ENCODE data around the gene PTPN11.

PTPN11 gene

DNA sequence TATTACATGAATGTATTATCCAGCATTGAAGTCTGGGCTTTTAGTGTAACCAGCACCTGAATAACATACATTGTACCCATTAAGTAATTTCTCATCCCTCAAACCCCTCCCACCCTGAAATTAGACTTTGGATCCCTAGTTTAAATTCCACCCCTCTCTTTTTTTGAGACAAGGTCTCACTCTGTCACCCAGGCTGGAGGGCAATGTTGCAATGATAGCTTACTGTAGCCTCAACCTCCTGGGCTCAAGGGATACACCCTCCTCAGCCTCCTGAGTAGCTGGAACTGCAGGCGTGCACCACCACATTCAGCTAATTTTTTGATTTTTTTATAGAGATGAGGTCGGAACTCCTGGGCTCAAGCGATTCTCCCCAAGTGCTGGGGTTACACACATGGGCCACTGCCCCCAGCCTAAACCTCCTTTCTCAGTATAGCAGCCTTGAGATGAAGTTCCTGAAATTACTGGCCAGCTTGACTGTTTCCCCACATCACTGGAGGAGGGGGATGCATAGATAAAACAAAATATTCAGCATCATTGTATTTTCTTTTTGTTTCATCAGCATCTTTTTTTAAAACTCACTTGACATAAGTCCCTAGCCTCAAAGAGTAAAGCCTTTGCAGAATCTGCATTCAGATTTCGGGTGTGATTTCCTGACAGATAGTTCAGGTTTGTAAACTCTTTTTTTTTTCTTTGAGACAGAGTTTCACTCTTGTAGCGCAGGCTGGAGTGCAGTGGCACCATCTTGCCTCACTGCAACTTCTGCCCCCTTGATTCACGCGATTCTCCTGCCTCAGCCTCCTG lies 7.0 kb downstream of the PTPN11 start:
- no peak overlapping the region for H3K23ac ChIP-seq (ENCODE audit: low read length)
- no peaks in the 10 kb centered on the region for H3K79me1 ChIP-seq (ENCODE audit: low read length)
- no peaks in the 10 kb centered on the region for H3K4me1 ChIP-seq (ENCODE audit: control insufficient read depth in 1 of 2, insufficient read depth in 2 of 2, low read length in 2 of 2)
- no peak overlapping the region for H2AFZ ChIP-seq (ENCODE audit: insufficient read depth, low read length, poor library complexity)
- H3K4me2 ChIP-seq (ENCODE audit: low read length), result no peak overlapping the region
- H3K27ac ChIP-seq (ENCODE audit: low read depth, low read length), result no peak overlapping the region
- no peak overlapping the region for H4K12ac ChIP-seq (ENCODE audit: low read depth, low read length)
- no peak overlapping the region for H2BK5ac ChIP-seq (ENCODE audit: low read depth, low read length, poor library complexity)
- no peak for DNase-seq
- no peak overlapping the region for H3K18ac ChIP-seq (ENCODE audit: low read length)
- H2AK5ac ChIP-seq (ENCODE audit: low read length), result no peak overlapping the region
- H3K4ac ChIP-seq (ENCODE audit: low read depth, low read length), result peak overlapping the region; percentile 90
- no peak overlapping the region for H3K14ac ChIP-seq (ENCODE audit: low read length)
- no peak overlapping the region for H4K8ac ChIP-seq (ENCODE audit: low read depth, low read length)
- H3K36me3 ChIP-seq (ENCODE audit: control insufficient read depth in 1 of 2, insufficient read depth in 2 of 2, low read length in 2 of 2), result peaks cover 0 to 3% of the 10 kb centered on the region in 2 experiments
- no peaks in the 10 kb centered on the region for H3K27me3 ChIP-seq (ENCODE audit: insufficient read depth, low read length)
- WGBS (ENCODE audit: extremely low coverage, insufficient coverage, insufficient read length), result no CpG with 5 or more reads among the region's 7 CpGs
- no peak overlapping the region for H3K4me3 ChIP-seq (ENCODE audit: low read depth, low read length)
- H2BK12ac ChIP-seq (ENCODE audit: low read length), result no peak overlapping the region
- peaks cover 6% of the 10 kb centered on the region for H3K79me2 ChIP-seq (ENCODE audit: control insufficient read depth, insufficient read depth, low read length, poor library complexity)
- no peaks in the 10 kb centered on the region for H3K9me3 ChIP-seq (ENCODE audit: insufficient read depth, low read depth, low read length)
- H3K9ac ChIP-seq (ENCODE audit: low read length), result no peak overlapping the region
- no peak overlapping the region for H2BK120ac ChIP-seq (ENCODE audit: insufficient read depth, low read length, poor library complexity)
- H4K91ac ChIP-seq (ENCODE audit: low read depth, low read length), result no peak overlapping the region

- Histone ChIP-seq H3K27me3 (ENCODE audit: insufficient read depth, low read length) (no peaks in the 10 kb centered on the region), H2AK5ac (ENCODE audit: low read length) (no peak overlapping the region), H3K23ac (ENCODE audit: low read length) (no peak overlapping the region), H3K4ac (ENCODE audit: low read depth, low read length) (peak overlapping the region; percentile 90), H3K4me3 (ENCODE audit: low read depth, low read length) (no peak overlapping the region), H3K27ac (ENCODE audit: low read depth, low read length) (no peak overlapping the region), H3K14ac (ENCODE audit: low read length) (no peak overlapping the region), H2BK120ac (ENCODE audit: insufficient read depth, low read length, poor library complexity) (no peak overlapping the region), H3K79me1 (ENCODE audit: low read length) (no peaks in the 10 kb centered on the region), H3K79me2 (ENCODE audit: control insufficient read depth, insufficient read depth, low read length, poor library complexity) (peaks cover 2% of the 10 kb centered on the region), H4K8ac (ENCODE audit: low read depth, low read length) (no peak overlapping the region), H3K4me2 (ENCODE audit: low read length) (no peak overlapping the region), H3K9ac (ENCODE audit: low read length) (no peak overlapping the region), H4K12ac (ENCODE audit: low read depth, low read length) (no peak overlapping the region), H2BK5ac (ENCODE audit: low read depth, low read length, poor library complexity) (no peak overlapping the region), H3K36me3 (ENCODE audit: control insufficient read depth in 1 of 2, insufficient read depth in 2 of 2, low read length in 2 of 2) (peaks cover 3 to 6% of the 10 kb centered on the region in 2 experiments), H2AFZ (ENCODE audit: insufficient read depth, low read length, poor library complexity) (no peak overlapping the region), H3K9me3 (ENCODE audit: insufficient read depth, low read depth, low read length) (no peaks in the 10 kb centered on the region), H4K91ac (ENCODE audit: low read depth, low read length) (no peak overlapping the region), H3K4me1 (ENCODE audit: control insufficient read depth in 1 of 2, insufficient read depth in 2 of 2, low read length in 2 of 2) (no peaks in the 10 kb centered on the region), H2BK12ac (ENCODE audit: low read length) (no peak overlapping the region), H3K18ac (ENCODE audit: low read length) (no peak overlapping the region)
- WGBS (ENCODE audit: extremely low coverage, insufficient coverage, insufficient read length), result no CpG with 5 or more reads among the region's 2 CpGs
- no peak for DNase-seq
Measured at GRCh38 chr12:112427760-112428159, 9.0 kb downstream of the PTPN11 start.

DNA sequence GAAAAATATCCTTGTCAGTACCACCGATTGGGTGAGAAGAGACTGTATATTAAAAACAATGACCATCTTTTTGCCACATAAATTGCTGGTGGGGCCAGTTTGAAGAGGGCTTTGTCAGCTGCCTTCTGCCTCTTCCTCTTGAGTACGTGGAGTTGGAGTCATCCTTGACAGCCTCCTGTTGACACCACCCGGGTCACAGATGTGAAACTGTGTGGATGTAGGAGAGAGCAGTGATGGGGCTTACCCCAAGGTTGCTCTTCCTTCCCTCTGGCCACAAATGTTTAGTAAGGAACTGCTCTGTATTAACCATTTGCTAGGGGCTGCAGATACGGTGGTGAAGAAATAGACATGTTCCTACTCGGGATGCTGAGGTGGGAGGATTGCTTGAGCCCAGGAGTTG lies 12.2 kb downstream of the PTPN11 start:
- Histone ChIP-seq H3K36me3 (ENCODE audit: control insufficient read depth in 1 of 2, insufficient read depth in 2 of 2, low read length in 2 of 2) (peaks cover 2 to 6% of the 10 kb centered on the region in 2 experiments), H2BK12ac (ENCODE audit: low read length) (no peak overlapping the region), H3K18ac (ENCODE audit: low read length) (no peak overlapping the region), H4K8ac (ENCODE audit: low read depth, low read length) (no peak overlapping the region), H3K23ac (ENCODE audit: low read length) (no peak overlapping the region), H3K14ac (ENCODE audit: low read length) (no peak overlapping the region), H3K4ac (ENCODE audit: low read depth, low read length) (peak overlapping the region; percentile 47), H3K27me3 (ENCODE audit: insufficient read depth, low read length) (no peaks in the 10 kb centered on the region), H2AFZ (ENCODE audit: insufficient read depth, low read length, poor library complexity) (no peak overlapping the region), H2AK5ac (ENCODE audit: low read length) (no peak overlapping the region), H3K79me2 (ENCODE audit: control insufficient read depth, insufficient read depth, low read length, poor library complexity) (peaks cover 1% of the 10 kb centered on the region), H4K12ac (ENCODE audit: low read depth, low read length) (no peak overlapping the region), H3K9ac (ENCODE audit: low read length) (no peak overlapping the region), H4K91ac (ENCODE audit: low read depth, low read length) (no peak overlapping the region), H2BK120ac (ENCODE audit: insufficient read depth, low read length, poor library complexity) (no peak overlapping the region), H3K9me3 (ENCODE audit: insufficient read depth, low read depth, low read length) (no peaks in the 10 kb centered on the region), H3K27ac (ENCODE audit: low read depth, low read length) (no peak overlapping the region), H3K4me3 (ENCODE audit: low read depth, low read length) (no peak overlapping the region), H3K4me2 (ENCODE audit: low read length) (no peak overlapping the region), H3K4me1 (ENCODE audit: control insufficient read depth in 1 of 2, insufficient read depth in 2 of 2, low read length in 2 of 2) (no peaks in the 10 kb centered on the region), H3K79me1 (ENCODE audit: low read length) (no peaks in the 10 kb centered on the region), H2BK5ac (ENCODE audit: low read depth, low read length, poor library complexity) (no peak overlapping the region)
- no CpG with 5 or more reads among the region's 5 CpGs for WGBS (ENCODE audit: extremely low coverage, insufficient coverage, insufficient read length)
- no peak for DNase-seq

DNA sequence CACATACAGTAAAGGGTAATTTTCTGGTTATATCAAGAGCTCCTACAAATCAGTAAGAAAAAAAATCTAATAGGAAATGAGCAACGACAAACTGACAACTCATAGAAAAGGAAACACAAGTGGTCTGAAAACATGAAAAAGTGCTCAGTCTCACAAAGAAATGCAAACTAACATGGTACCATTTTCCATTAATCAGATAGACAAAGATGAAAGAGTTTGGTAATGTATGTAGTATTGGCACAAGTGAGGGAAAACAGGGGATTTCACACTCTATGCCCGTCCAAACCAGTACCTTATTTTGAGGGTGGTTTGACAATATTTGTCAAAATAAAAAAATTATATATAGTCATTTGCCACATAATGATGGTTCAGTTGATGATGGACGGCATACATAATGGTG lies 13.2 kb downstream of the PTPN11 start:
- no peak overlapping the region for H3K9ac ChIP-seq (ENCODE audit: low read length)
- H3K36me3 ChIP-seq (ENCODE audit: control insufficient read depth in 1 of 2, insufficient read depth in 2 of 2, low read length in 2 of 2), result peaks cover 2 to 6% of the 10 kb centered on the region in 2 experiments
- H3K79me2 ChIP-seq (ENCODE audit: control insufficient read depth, insufficient read depth, low read length, poor library complexity), result peaks cover 1% of the 10 kb centered on the region
- H4K91ac ChIP-seq (ENCODE audit: low read depth, low read length), result no peak overlapping the region
- no peak overlapping the region for H3K23ac ChIP-seq (ENCODE audit: low read length)
- H3K27me3 ChIP-seq (ENCODE audit: insufficient read depth, low read length), result no peaks in the 10 kb centered on the region
- H3K4me1 ChIP-seq (ENCODE audit: control insufficient read depth in 1 of 2, insufficient read depth in 2 of 2, low read length in 2 of 2), result no peaks in the 10 kb centered on the region
- H3K4me3 ChIP-seq (ENCODE audit: low read depth, low read length), result no peak overlapping the region
- H4K8ac ChIP-seq (ENCODE audit: low read depth, low read length), result no peak overlapping the region
- no peak overlapping the region for H2BK5ac ChIP-seq (ENCODE audit: low read depth, low read length, poor library complexity)
- H3K14ac ChIP-seq (ENCODE audit: low read length), result no peak overlapping the region
- H2BK120ac ChIP-seq (ENCODE audit: insufficient read depth, low read length, poor library complexity), result no peak overlapping the region
- H2AK5ac ChIP-seq (ENCODE audit: low read length), result no peak overlapping the region
- no peaks in the 10 kb centered on the region for H3K9me3 ChIP-seq (ENCODE audit: insufficient read depth, low read depth, low read length)
- H3K27ac ChIP-seq (ENCODE audit: low read depth, low read length), result no peak overlapping the region
- no peak overlapping the region for H3K4me2 ChIP-seq (ENCODE audit: low read length)
- no peak overlapping the region for H2BK12ac ChIP-seq (ENCODE audit: low read length)
- H3K79me1 ChIP-seq (ENCODE audit: low read length), result no peaks in the 10 kb centered on the region
- H3K4ac ChIP-seq (ENCODE audit: low read depth, low read length), result no peak overlapping the region
- no peak overlapping the region for H3K18ac ChIP-seq (ENCODE audit: low read length)
- WGBS (ENCODE audit: extremely low coverage, insufficient coverage, insufficient read length), result no CpG with 5 or more reads among the region's 3 CpGs
- no peak overlapping the region for H4K12ac ChIP-seq (ENCODE audit: low read depth, low read length)
- DNase-seq, result no peak
- H2AFZ ChIP-seq (ENCODE audit: insufficient read depth, low read length, poor library complexity), result no peak overlapping the region

All from trophoblast cell (in vitro differentiated cells and primary cell).